Muscle layer of colon (tissue), 2 donors: ENCODE results near the gene ACSF3.

ENCODE experiments used
- H3K27ac ChIP-seq: one replicate; pipeline ENCODE4 v1.7.0; 2013; ENCODE audit warnings: low read depth, mild to moderate bottlenecking, low read length, moderate library complexity
- H3K27me3 ChIP-seq, 2 donors: one replicate each; pipeline ENCODE4 v1.7.0; 2013; ENCODE audit warnings: low read length in 2 of 2, mild to moderate bottlenecking in 2 of 2; ENCODE audit not compliant: insufficient read depth in 2 of 2, control insufficient read depth in 1 of 2
- H3K36me3 ChIP-seq: one replicate; pipeline ENCODE4 v1.7.0; 2013; ENCODE audit warnings: mild to moderate bottlenecking, low read length; ENCODE audit not compliant: insufficient read depth
- H3K4me1 ChIP-seq: one replicate; pipeline ENCODE4 v1.7.0; 2013; ENCODE audit warnings: mild to moderate bottlenecking, low read length; ENCODE audit not compliant: insufficient read depth
- H3K4me3 ChIP-seq, 2 donors: one replicate each; pipeline ENCODE4 v1.7.0; 2013; ENCODE audit warnings: low read length in 2 of 2, low read depth in 1 of 2, mild to moderate bottlenecking in 1 of 2, moderate library complexity in 1 of 2
- H3K9ac ChIP-seq: one replicate; pipeline ENCODE4 v1.7.0; 2013; ENCODE audit warnings: low read length
- H3K9me3 ChIP-seq: one replicate; pipeline ENCODE4 v1.7.0; 2013; ENCODE audit warnings: mild to moderate bottlenecking, low read length
- donor health status: abdominal sarcoma.
- donor health status: Adenocarcinoma of cecum.

Gene ACSF3

GRCh38 chr16:89166696-89167424 lies 73.2 kb downstream of the ACSF3 start:
- no peak overlapping the region for H3K4me3 ChIP-seq
- H3K4me1 ChIP-seq, result peaks cover 4% of the 10 kb centered on the region
- no peaks in the 10 kb centered on the region for H3K9me3 ChIP-seq
- no peak overlapping the region for H3K9ac ChIP-seq
- no peaks in the 10 kb centered on the region for H3K36me3 ChIP-seq
- no peak overlapping the region for H3K27ac ChIP-seq
- H3K27me3 ChIP-seq, result peaks cover 30 to 76% of the 10 kb centered on the region in 2 donors

DNA sequence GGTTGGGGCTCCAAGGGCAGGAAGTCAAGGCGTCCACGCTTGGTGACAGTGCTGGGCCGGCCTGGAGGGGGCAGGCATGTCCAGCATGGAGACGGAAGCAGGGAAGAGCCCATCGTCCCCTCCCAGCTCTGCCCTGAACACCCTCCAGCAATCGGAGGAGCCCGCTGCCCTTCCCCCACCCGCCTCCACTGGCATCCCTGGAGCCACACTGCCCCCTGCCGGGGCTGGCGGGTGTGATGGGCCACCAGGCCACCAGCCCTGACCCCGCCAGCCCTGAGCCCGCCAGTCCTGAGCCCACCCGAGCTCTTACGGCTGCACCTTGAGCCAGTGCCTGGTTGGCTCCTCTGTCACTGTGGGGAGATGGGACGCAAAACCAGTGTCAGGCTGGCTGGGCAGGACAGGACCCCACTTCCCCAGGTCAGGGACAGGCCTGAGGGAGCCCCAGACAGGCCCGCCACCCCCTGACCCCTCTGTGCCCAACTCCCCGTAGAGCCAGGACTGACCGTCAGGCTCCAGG lies 73.8 kb downstream of the ACSF3 start:
- Histone ChIP-seq H3K4me3 (no peak overlapping the region), H3K9me3 (no peaks in the 10 kb centered on the region), H3K27me3 (peaks cover 30 to 76% of the 10 kb centered on the region in 2 donors), H3K9ac (no peak overlapping the region), H3K27ac (no peak overlapping the region), H3K4me1 (peaks cover 4% of the 10 kb centered on the region), H3K36me3 (no peaks in the 10 kb centered on the region)

GRCh38 chr16:89168381-89169189 lies 74.9 kb downstream of the ACSF3 start:
- H3K4me1 ChIP-seq, result peaks cover 4% of the 10 kb centered on the region
- H3K9me3 ChIP-seq, result no peaks in the 10 kb centered on the region
- H3K4me3 ChIP-seq, result no peak overlapping the region
- H3K9ac ChIP-seq, result no peak overlapping the region
- no peaks in the 10 kb centered on the region for H3K36me3 ChIP-seq
- H3K27me3 ChIP-seq, result peaks cover 30 to 87% of the 10 kb centered on the region in 2 donors
- no peak overlapping the region for H3K27ac ChIP-seq

GRCh38 chr16:89169778-89170177 lies 76.1 kb downstream of the ACSF3 start:
- Histone ChIP-seq H3K36me3 (no peaks in the 10 kb centered on the region), H3K4me1 (peaks cover 4% of the 10 kb centered on the region), H3K27me3 (peaks cover 30 to 83% of the 10 kb centered on the region in 2 donors), H3K9ac (no peak overlapping the region), H3K27ac (no peak overlapping the region), H3K9me3 (no peaks in the 10 kb centered on the region), H3K4me3 (no peak overlapping the region)

DNA sequence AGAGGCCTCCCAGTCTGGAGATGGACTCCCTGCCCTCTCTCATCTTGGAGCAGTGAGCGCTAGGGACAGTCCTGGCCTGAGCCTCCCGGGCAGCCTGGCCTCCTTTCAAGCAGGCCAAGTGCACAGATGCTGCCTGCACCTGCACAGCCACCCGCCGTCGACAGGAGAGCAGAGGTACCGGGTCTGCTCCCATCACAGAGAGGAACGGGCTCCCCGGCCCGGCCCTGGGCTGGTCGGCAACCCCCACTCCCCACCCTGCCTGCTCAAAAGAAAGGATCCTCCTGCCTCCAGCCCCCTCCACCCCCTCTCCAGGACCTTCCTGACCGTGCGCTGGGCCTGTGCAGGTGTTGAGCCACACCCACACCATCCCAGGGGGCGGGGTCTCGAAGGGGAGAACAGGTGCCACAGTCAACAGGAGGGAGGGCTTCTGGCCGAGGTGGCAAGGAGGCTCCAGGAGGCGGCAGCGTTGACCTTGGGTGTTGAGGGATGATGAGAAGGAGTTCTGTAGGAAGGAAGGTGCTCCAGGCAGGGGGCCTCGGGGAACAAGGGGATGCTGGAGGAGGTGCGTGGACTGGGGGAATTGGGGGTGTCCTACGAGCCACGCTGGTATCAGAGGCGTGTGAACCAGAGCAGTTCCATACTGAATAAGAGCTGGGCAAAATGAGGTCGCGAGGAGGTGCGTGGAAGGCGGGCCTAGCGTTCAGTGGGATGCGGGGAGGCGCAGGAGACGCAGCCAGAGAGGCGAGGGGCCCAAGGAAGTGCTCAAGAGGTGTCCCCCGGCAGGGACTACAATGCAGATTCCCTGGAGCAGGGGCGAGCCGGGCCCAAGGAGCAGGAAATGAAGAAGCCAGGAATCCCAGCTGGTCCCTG lies 76.9 kb downstream of the ACSF3 start:
- Histone ChIP-seq H3K4me3 (peak overlapping the region in 1 of 2 donors; percentile 20), H3K27ac (no peak overlapping the region), H3K36me3 (no peaks in the 10 kb centered on the region), H3K4me1 (peaks cover 4% of the 10 kb centered on the region), H3K27me3 (peaks cover 30 to 74% of the 10 kb centered on the region in 2 donors), H3K9ac (no peak overlapping the region), H3K9me3 (no peaks in the 10 kb centered on the region)

GRCh38 chr16:89171216-89172170 lies 77.8 kb downstream of the ACSF3 start, which contains the start of gene CDH15:
TSS of gene CDH15 (plus strand) at chr16:89171748. CDS start at chr16:89171832, 84 bp downstream.
- Histone ChIP-seq H3K27ac (no peak within 1 kb of the TSS), H3K9me3 (no peaks in the 10 kb centered on the region), H3K4me1 (peaks cover 4% of the 10 kb centered on the region), H3K36me3 (no peaks in the 10 kb centered on the region), H3K27me3 (peaks cover 30 to 78% of the 10 kb centered on the region in 2 donors), H3K9ac (no peak within 1 kb of the TSS), H3K4me3 (peak within 1 kb of the TSS in 1 of 2 donors; percentile 20)

- no peak overlapping the region for H3K27ac ChIP-seq
- peaks cover 4% of the 10 kb centered on the region for H3K4me1 ChIP-seq
- no peaks in the 10 kb centered on the region for H3K36me3 ChIP-seq
- no peak overlapping the region for H3K9ac ChIP-seq
- no peak overlapping the region for H3K4me3 ChIP-seq
- H3K9me3 ChIP-seq, result no peaks in the 10 kb centered on the region
- peaks cover 30 to 73% of the 10 kb centered on the region in 2 donors for H3K27me3 ChIP-seq
These were observed 78.5 kb downstream of the ACSF3 start for GRCh38 chr16:89172171-89172527.

DNA sequence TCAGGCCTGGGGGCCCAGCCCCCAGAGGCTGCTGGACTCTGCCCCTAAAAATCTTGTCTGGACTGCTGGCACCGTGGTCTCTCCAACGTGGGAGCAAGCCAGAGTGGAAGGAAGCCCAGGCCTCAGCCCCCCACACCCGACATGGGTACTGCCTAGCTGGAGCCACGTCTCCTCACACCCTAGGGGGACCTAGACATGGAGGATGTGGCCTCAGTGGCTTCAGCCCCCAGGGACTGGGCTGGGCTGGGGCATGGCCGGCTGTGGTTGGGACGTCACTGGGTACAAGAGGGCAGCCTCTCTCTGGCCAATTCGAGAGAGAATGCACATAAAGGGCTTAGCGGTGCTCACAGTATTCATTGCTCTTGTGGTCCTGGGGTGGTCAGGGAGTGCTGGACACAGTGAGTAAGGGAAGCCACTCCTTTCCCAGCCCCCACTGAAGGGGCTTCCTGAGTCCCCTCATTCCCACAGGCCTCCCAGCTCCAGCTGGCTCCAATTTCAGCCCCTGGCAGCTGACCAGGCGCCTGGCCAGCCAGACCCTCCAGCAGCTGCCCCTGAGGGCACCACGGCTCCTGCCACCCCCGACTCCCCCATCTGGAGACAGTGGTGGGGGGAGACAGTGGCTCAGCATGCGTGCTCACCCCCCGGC lies 79.0 kb downstream of the ACSF3 start:
- H3K27me3 ChIP-seq, result peaks cover 30 to 73% of the 10 kb centered on the region in 2 donors
- H3K9me3 ChIP-seq, result no peaks in the 10 kb centered on the region
- H3K36me3 ChIP-seq, result no peaks in the 10 kb centered on the region
- H3K4me3 ChIP-seq, result no peak overlapping the region
- no peak overlapping the region for H3K27ac ChIP-seq
- no peak overlapping the region for H3K9ac ChIP-seq
- peaks cover 4% of the 10 kb centered on the region for H3K4me1 ChIP-seq

- Histone ChIP-seq H3K9ac (no peak overlapping the region), H3K27ac (no peak overlapping the region), H3K27me3 (peaks cover 24 to 73% of the 10 kb centered on the region in 2 donors)
These were observed 79.7 kb downstream of the ACSF3 start for GRCh38 chr16:89173174-89173921.

More at GRCh38 chr16:89173174-89173921, 79.7 kb downstream of the ACSF3 start:
- Histone ChIP-seq H3K36me3 (no peaks in the 10 kb centered on the region), H3K4me1 (peaks cover 4% of the 10 kb centered on the region), H3K4me3 (no peak overlapping the region), H3K9me3 (no peaks in the 10 kb centered on the region)
